MM.1S (cell line): ENCODE results near the gene SMCHD1.

Source experiments
- CTCF ChIP-seq: fragments of 300-600 bp; sonication (generic); IDR thresholded peaks from 2 replicates; pipeline ENCODE4 v1.5.1; 2016; ENCODE audit warnings: antibody characterized with exemption, low read length, mixed read lengths
- EZH2 ChIP-seq: fragments of 300-600 bp; sonication (generic); optimal IDR thresholded peaks from 2 replicates; pipeline ENCODE3; 2017; ENCODE audit warnings: low read depth, mild to moderate bottlenecking, antibody characterized with exemption, low read length, mixed read lengths
- EZH2phosphoT487 ChIP-seq: fragments of 300-600 bp; sonication (generic); IDR thresholded peaks from 2 replicates; pipeline ENCODE4 v1.6.1; 2018; ENCODE audit warnings: antibody characterized with exemption, low read length

GRCh38 chr18:2680216-2680792 lies 24.8 kb downstream of the SMCHD1 start:
- no peak for TF ChIP-seq EZH2phosphoT487
- no peak for TF ChIP-seq CTCF
- TF ChIP-seq EZH2 = no peak
